ENCODE measurements around the gene IQCF2.
"Not testable (repeated sequence)": the region's sequence is repeated elsewhere in the genome, so short reads cannot be mapped to it uniquely, and the experiment has no call there.

IQCF2 gene

GRCh38 chr3:51836606-51837005 is 24.8 kb upstream of the IQCF2 start:
- Histone ChIP-seq H3K4me3 (ENCODE audit: low read length) (no peak overlapping the region), H3K27ac (ENCODE audit: low read length) (no peak overlapping the region), H3K4me1 (ENCODE audit: insufficient read depth, low read length) (no peaks in the 10 kb centered on the region), H3K9ac (ENCODE audit: low read depth, low read length) (no peak overlapping the region), H3K9me3 (ENCODE audit: insufficient read depth, low read depth, low read length) (peaks cover 4% of the 10 kb centered on the region; the same call in 1 of the 2 replicates), H3K36me3 (ENCODE audit: insufficient read depth, low read depth, low read length) (no peaks in the 10 kb centered on the region), H3K27me3 (ENCODE audit: insufficient read depth, low read length) (no peaks in the 10 kb centered on the region)

GRCh38 chr3:51845129-51845528 is 16.3 kb upstream of the IQCF2 start:
- H3K4me3 ChIP-seq (ENCODE audit: low read length): no peak overlapping the region
- H3K9me3 ChIP-seq (ENCODE audit: insufficient read depth, low read depth, low read length): peaks cover under 1% of the 10 kb centered on the region; the same call in 1 of the 2 replicates
- no peak overlapping the region for H3K27ac ChIP-seq (ENCODE audit: low read length)
- no peaks in the 10 kb centered on the region for H3K36me3 ChIP-seq (ENCODE audit: insufficient read depth, low read depth, low read length)
- H3K9ac ChIP-seq (ENCODE audit: low read depth, low read length): no peak overlapping the region
- H3K27me3 ChIP-seq (ENCODE audit: insufficient read depth, low read length): no peaks in the 10 kb centered on the region
- peaks cover 4% of the 10 kb centered on the region; the same call in 1 of the 2 replicates for H3K4me1 ChIP-seq (ENCODE audit: insufficient read depth, low read length)

GRCh38 chr3:51855411-51855810 is 6.0 kb upstream of the IQCF2 start:
- H3K4me1 ChIP-seq (ENCODE audit: insufficient read depth, low read length); H3K9ac ChIP-seq (ENCODE audit: low read depth, low read length); H3K27me3 ChIP-seq (ENCODE audit: insufficient read depth, low read length); H3K27ac ChIP-seq (ENCODE audit: low read length); H3K9me3 ChIP-seq (ENCODE audit: insufficient read depth, low read depth, low read length); H3K36me3 ChIP-seq (ENCODE audit: insufficient read depth, low read depth, low read length); H3K4me3 ChIP-seq (ENCODE audit: low read length): not testable (repeated sequence)

GRCh38 chr3:51862886-51863285 is 1.5 kb downstream of the IQCF2 start:
- H3K27me3 ChIP-seq (ENCODE audit: insufficient read depth, low read length): no peaks in the 10 kb centered on the region
- no peaks in the 10 kb centered on the region for H3K4me1 ChIP-seq (ENCODE audit: insufficient read depth, low read length)
- H3K9ac ChIP-seq (ENCODE audit: low read depth, low read length): no peak overlapping the region
- no peaks in the 10 kb centered on the region for H3K36me3 ChIP-seq (ENCODE audit: insufficient read depth, low read depth, low read length)
- no peak overlapping the region for H3K4me3 ChIP-seq (ENCODE audit: low read length)
- no peak overlapping the region for H3K27ac ChIP-seq (ENCODE audit: low read length)
- H3K9me3 ChIP-seq (ENCODE audit: insufficient read depth, low read depth, low read length): no peaks in the 10 kb centered on the region

- not testable (repeated sequence) for H3K27me3 ChIP-seq (ENCODE audit: insufficient read depth, low read length)
Measured at GRCh38 chr3:51868896-51869295, 7.5 kb downstream of the IQCF2 start.

GRCh38 chr3:51869304-51869703 is 7.9 kb downstream of the IQCF2 start:
- Histone ChIP-seq H3K9me3 (ENCODE audit: insufficient read depth, low read depth, low read length) (no peaks in the 10 kb centered on the region), H3K4me3 (ENCODE audit: low read length) (no peak overlapping the region), H3K27ac (ENCODE audit: low read length) (no peak overlapping the region), H3K9ac (ENCODE audit: low read depth, low read length) (no peak overlapping the region), H3K4me1 (ENCODE audit: insufficient read depth, low read length) (no peaks in the 10 kb centered on the region), H3K36me3 (ENCODE audit: insufficient read depth, low read depth, low read length) (no peaks in the 10 kb centered on the region), H3K27me3 (ENCODE audit: insufficient read depth, low read length) (no peaks in the 10 kb centered on the region)

More at GRCh38 chr3:51868896-51869295, 7.5 kb downstream of the IQCF2 start:
- H3K4me3 ChIP-seq (ENCODE audit: low read length); H3K9ac ChIP-seq (ENCODE audit: low read depth, low read length); H3K36me3 ChIP-seq (ENCODE audit: insufficient read depth, low read depth, low read length); H3K4me1 ChIP-seq (ENCODE audit: insufficient read depth, low read length); H3K27ac ChIP-seq (ENCODE audit: low read length); H3K9me3 ChIP-seq (ENCODE audit: insufficient read depth, low read depth, low read length): not testable (repeated sequence)

GRCh38 chr3:51873253-51873766 is 11.9 kb downstream of the IQCF2 start:
- Histone ChIP-seq H3K9me3 (ENCODE audit: insufficient read depth, low read depth, low read length) (no peaks in the 10 kb centered on the region), H3K27ac (ENCODE audit: low read length) (no peak overlapping the region), H3K4me1 (ENCODE audit: insufficient read depth, low read length) (no peaks in the 10 kb centered on the region), H3K4me3 (ENCODE audit: low read length) (no peak overlapping the region), H3K27me3 (ENCODE audit: insufficient read depth, low read length) (no peaks in the 10 kb centered on the region), H3K9ac (ENCODE audit: low read depth, low read length) (no peak overlapping the region), H3K36me3 (ENCODE audit: insufficient read depth, low read depth, low read length) (no peaks in the 10 kb centered on the region)

GRCh38 chr3:51873876-51874275 is 12.5 kb downstream of the IQCF2 start:
- Histone ChIP-seq H3K4me1 (ENCODE audit: insufficient read depth, low read length) (no peaks in the 10 kb centered on the region), H3K36me3 (ENCODE audit: insufficient read depth, low read depth, low read length) (no peaks in the 10 kb centered on the region), H3K9me3 (ENCODE audit: insufficient read depth, low read depth, low read length) (no peaks in the 10 kb centered on the region), H3K9ac (ENCODE audit: low read depth, low read length) (no peak overlapping the region), H3K27ac (ENCODE audit: low read length) (no peak overlapping the region), H3K27me3 (ENCODE audit: insufficient read depth, low read length) (no peaks in the 10 kb centered on the region), H3K4me3 (ENCODE audit: low read length) (no peak overlapping the region)

- no peaks in the 10 kb centered on the region for H3K27me3 ChIP-seq (ENCODE audit: insufficient read depth, low read length)
- no peak overlapping the region for H3K9ac ChIP-seq (ENCODE audit: low read depth, low read length)
- H3K27ac ChIP-seq (ENCODE audit: low read length): no peak overlapping the region
- no peaks in the 10 kb centered on the region for H3K9me3 ChIP-seq (ENCODE audit: insufficient read depth, low read depth, low read length)
- no peak overlapping the region for H3K4me3 ChIP-seq (ENCODE audit: low read length)
- H3K36me3 ChIP-seq (ENCODE audit: insufficient read depth, low read depth, low read length): no peaks in the 10 kb centered on the region
- H3K4me1 ChIP-seq (ENCODE audit: insufficient read depth, low read length): no peaks in the 10 kb centered on the region
Measured at GRCh38 chr3:51874411-51874810, 13.0 kb downstream of the IQCF2 start.

- Histone ChIP-seq H3K9ac (ENCODE audit: low read depth, low read length) (no peak overlapping the region), H3K36me3 (ENCODE audit: insufficient read depth, low read depth, low read length) (no peaks in the 10 kb centered on the region), H3K4me1 (ENCODE audit: insufficient read depth, low read length) (no peaks in the 10 kb centered on the region), H3K9me3 (ENCODE audit: insufficient read depth, low read depth, low read length) (no peaks in the 10 kb centered on the region), H3K4me3 (ENCODE audit: low read length) (no peak overlapping the region), H3K27me3 (ENCODE audit: insufficient read depth, low read length) (no peaks in the 10 kb centered on the region), H3K27ac (ENCODE audit: low read length) (no peak overlapping the region)
Measured at GRCh38 chr3:51874889-51875288, 13.5 kb downstream of the IQCF2 start.

- no peak within 1 kb of the TSS for H3K4me3 ChIP-seq (ENCODE audit: low read length)
- H3K4me1 ChIP-seq (ENCODE audit: insufficient read depth, low read length): no peaks in the 10 kb centered on the region
- no peaks in the 10 kb centered on the region for H3K27me3 ChIP-seq (ENCODE audit: insufficient read depth, low read length)
- H3K9ac ChIP-seq (ENCODE audit: low read depth, low read length): no peak within 1 kb of the TSS
- no peaks in the 10 kb centered on the region for H3K9me3 ChIP-seq (ENCODE audit: insufficient read depth, low read depth, low read length)
- H3K27ac ChIP-seq (ENCODE audit: low read length): no peak within 1 kb of the TSS
- no peaks in the 10 kb centered on the region for H3K36me3 ChIP-seq (ENCODE audit: insufficient read depth, low read depth, low read length)
Measured at GRCh38 chr3:51875501-51875900, 14.1 kb downstream of the IQCF2 start, which contains the start of gene IQCF5. Gene IQCF5 (minus strand): TSS chr3:51875601. CDS start chr3:51875531, 70 bp downstream.

- H3K4me3 ChIP-seq (ENCODE audit: low read length): no peak overlapping the region
- H3K27me3 ChIP-seq (ENCODE audit: insufficient read depth, low read length): no peaks in the 10 kb centered on the region
- H3K36me3 ChIP-seq (ENCODE audit: insufficient read depth, low read depth, low read length): no peaks in the 10 kb centered on the region
- H3K9ac ChIP-seq (ENCODE audit: low read depth, low read length): no peak overlapping the region
- no peaks in the 10 kb centered on the region for H3K9me3 ChIP-seq (ENCODE audit: insufficient read depth, low read depth, low read length)
- no peak overlapping the region for H3K27ac ChIP-seq (ENCODE audit: low read length)
- H3K4me1 ChIP-seq (ENCODE audit: insufficient read depth, low read length): no peaks in the 10 kb centered on the region
Measured at GRCh38 chr3:51876186-51876585, 14.8 kb downstream of the IQCF2 start.
